Glutamatergic neuron (in vitro differentiated cells): ENCODE measurements around the gene MOG. TPM values are rescaled to one million over a fixed set of nuclear protein-coding genes. Genes with fewer than 3 reads are reported as not detected.

Experiments used
- DNase-seq: peaks from one replicate; pipeline ENCODE4 v3.0.0; 2022
- H3K27ac Mint-ChIP-seq: one replicate; pipeline ENCODE4 v1.8.0; 2020; ENCODE audit warnings: mild to moderate bottlenecking, mixed read lengths, inconsistent platforms; ENCODE audit not compliant: unreplicated experiment
- H3K27me3 Mint-ChIP-seq: one replicate; pipeline ENCODE4 v1.8.0; 2020; ENCODE audit warnings: mild to moderate bottlenecking, moderate library complexity, mixed read lengths, inconsistent platforms; ENCODE audit not compliant: unreplicated experiment
- H3K36me3 Mint-ChIP-seq: one replicate; pipeline ENCODE4 v1.8.0; 2020; ENCODE audit warnings: mild to moderate bottlenecking, mixed read lengths, inconsistent platforms; ENCODE audit not compliant: unreplicated experiment
- H3K4me1 Mint-ChIP-seq: one replicate; pipeline ENCODE4 v1.8.0; 2020; ENCODE audit warnings: mild to moderate bottlenecking, low read depth, mixed read lengths, inconsistent platforms; ENCODE audit not compliant: unreplicated experiment
- H3K4me3 Mint-ChIP-seq: one replicate; pipeline ENCODE4 v1.8.0; 2020; ENCODE audit warnings: mild to moderate bottlenecking, mixed read lengths, inconsistent platforms; ENCODE audit not compliant: unreplicated experiment
- H3K9me3 Mint-ChIP-seq: one replicate; pipeline ENCODE4 v1.8.0; 2020; ENCODE audit warnings: mild to moderate bottlenecking, moderate library complexity, mixed read lengths, inconsistent platforms; ENCODE audit not compliant: unreplicated experiment
- CTCF ChIP-seq: fragments of 200-600 bp; sonication (generic); IDR thresholded peaks from one replicate; pipeline ENCODE4 v1.5.0; 2021; ENCODE audit not compliant: partially characterized antibody, unreplicated experiment
- total RNA-seq: library from RNA; stranded (reverse); fragmentation: NEBNext Ultra II Directional; extraction: Animal tissue kit (Norgen Biotek cat#: 25700); gene quantifications from one replicate; pipeline ENCODE4 v1.2.1, GENCODE V29; 2021; ENCODE audit not compliant: unreplicated experiment

The MOG gene
- total RNA-seq, 1 donor from 2014 or later, result not detected

- Mint-ChIP-seq H3K27ac (no peak overlapping the region), H3K9me3 (peaks cover 2% of the 10 kb centered on the region), H3K27me3 (peaks cover 2% of the 10 kb centered on the region), H3K4me1 (no peaks in the 10 kb centered on the region), H3K36me3 (no peaks in the 10 kb centered on the region), H3K4me3 (no peak overlapping the region)
- DNase-seq, result no peak
- no peak for TF ChIP-seq CTCF
These were observed 16.3 kb downstream of the MOG start for GRCh38 chr6:29673161-29673560.

GRCh38 chr6:29674008-29674407 lies 17.1 kb downstream of the MOG start:
- H3K36me3 Mint-ChIP-seq, result no peaks in the 10 kb centered on the region
- H3K9me3 Mint-ChIP-seq, result peaks cover 2% of the 10 kb centered on the region
- no peak overlapping the region for H3K27ac Mint-ChIP-seq
- DNase-seq, result no peak
- H3K4me3 Mint-ChIP-seq, result no peak overlapping the region
- no peak for TF ChIP-seq CTCF
- H3K27me3 Mint-ChIP-seq, result peaks cover 2% of the 10 kb centered on the region
- H3K4me1 Mint-ChIP-seq, result no peaks in the 10 kb centered on the region

- DNase-seq, result no peak
- Mint-ChIP-seq H3K36me3 (no peaks in the 10 kb centered on the region), H3K27me3 (peaks cover 4% of the 10 kb centered on the region), H3K4me1 (no peaks in the 10 kb centered on the region), H3K4me3 (no peak overlapping the region), H3K9me3 (peaks cover 2% of the 10 kb centered on the region), H3K27ac (no peak overlapping the region)
- no peak for TF ChIP-seq CTCF
These were observed 18.7 kb downstream of the MOG start for GRCh38 chr6:29675561-29675960.

GRCh38 chr6:29676981-29677601 lies 20.2 kb downstream of the MOG start:
- Mint-ChIP-seq H3K4me1 (no peaks in the 10 kb centered on the region), H3K36me3 (no peaks in the 10 kb centered on the region), H3K4me3 (no peak overlapping the region), H3K27me3 (peaks cover 2% of the 10 kb centered on the region), H3K9me3 (peaks cover 2% of the 10 kb centered on the region), H3K27ac (no peak overlapping the region)
- TF ChIP-seq CTCF, result no peak
- DNase-seq, result no peak

GRCh38 chr6:29678114-29678513 lies 21.2 kb downstream of the MOG start:
- no peak for DNase-seq
- Mint-ChIP-seq H3K9me3 (peaks cover 2% of the 10 kb centered on the region), H3K4me1 (no peaks in the 10 kb centered on the region), H3K27ac (no peak overlapping the region), H3K27me3 (peaks cover 2% of the 10 kb centered on the region), H3K36me3 (no peaks in the 10 kb centered on the region), H3K4me3 (no peak overlapping the region)
- no peak for TF ChIP-seq CTCF
